Right lobe of liver (tissue), 4 donors: ENCODE data around the gene SPOCD1.

Experiments used
- POLR2A ChIP-seq: fragments of 450-650 bp; IDR thresholded peaks from one replicate; pipeline ENCODE4 v1.6.1; 2017; ENCODE audit warnings: antibody characterized with exemption, mild to moderate bottlenecking
- TF ChIP-seq, protein P1 (sequence below), 4 donors: fragments of 200-600 bp in 3 of 4; fragments of 450-650 bp in 1 of 4; IDR thresholded peaks; one replicate each; pipeline versions ENCODE4 v1.5.1 to v1.8.0; 2016 to 2022; ENCODE audit warnings: antibody characterized with exemption in 4 of 4, mild to moderate bottlenecking in 2 of 4
- donor health status: DM: no; HTN: no; CAD: no.
- donor health status: DM: no; HTN: no; CAD: no.
- donor health status: DM: no; HTN: yes; CAD: no.

DNA sequence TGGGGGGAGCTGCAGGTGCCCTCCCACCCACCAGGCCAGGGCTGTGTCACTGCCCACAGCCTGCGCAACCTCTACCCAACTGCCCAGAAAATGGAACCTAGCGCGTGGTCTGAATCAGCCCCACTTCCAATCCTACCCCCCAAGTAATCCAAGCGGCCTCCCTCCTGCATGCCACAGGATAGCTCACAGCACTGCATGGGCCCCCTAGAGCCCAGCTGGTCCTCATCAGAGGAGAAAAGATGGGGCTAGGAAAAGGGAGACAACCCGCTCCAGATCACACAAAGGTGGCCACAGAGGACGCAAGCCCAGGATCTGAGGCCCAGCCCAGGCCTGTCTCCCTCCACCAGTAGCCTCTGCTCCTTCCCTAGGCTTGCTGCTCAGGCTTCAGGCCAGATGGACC, 57.8 kb downstream of the SPOCD1 start:
- TF ChIP-seq, protein P1, sequence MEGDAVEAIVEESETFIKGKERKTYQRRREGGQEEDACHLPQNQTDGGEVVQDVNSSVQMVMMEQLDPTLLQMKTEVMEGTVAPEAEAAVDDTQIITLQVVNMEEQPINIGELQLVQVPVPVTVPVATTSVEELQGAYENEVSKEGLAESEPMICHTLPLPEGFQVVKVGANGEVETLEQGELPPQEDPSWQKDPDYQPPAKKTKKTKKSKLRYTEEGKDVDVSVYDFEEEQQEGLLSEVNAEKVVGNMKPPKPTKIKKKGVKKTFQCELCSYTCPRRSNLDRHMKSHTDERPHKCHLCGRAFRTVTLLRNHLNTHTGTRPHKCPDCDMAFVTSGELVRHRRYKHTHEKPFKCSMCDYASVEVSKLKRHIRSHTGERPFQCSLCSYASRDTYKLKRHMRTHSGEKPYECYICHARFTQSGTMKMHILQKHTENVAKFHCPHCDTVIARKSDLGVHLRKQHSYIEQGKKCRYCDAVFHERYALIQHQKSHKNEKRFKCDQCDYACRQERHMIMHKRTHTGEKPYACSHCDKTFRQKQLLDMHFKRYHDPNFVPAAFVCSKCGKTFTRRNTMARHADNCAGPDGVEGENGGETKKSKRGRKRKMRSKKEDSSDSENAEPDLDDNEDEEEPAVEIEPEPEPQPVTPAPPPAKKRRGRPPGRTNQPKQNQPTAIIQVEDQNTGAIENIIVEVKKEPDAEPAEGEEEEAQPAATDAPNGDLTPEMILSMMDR (IDR thresholded peaks at IDR 0.05), result no peak
- TF ChIP-seq POLR2A, result no peak
